PC-3 (cell line): ENCODE data around the gene ERICH3. TPM values are rescaled to one million over a fixed set of nuclear protein-coding genes. Genes with fewer than 3 reads are reported as not detected.

Experiments
- total RNA-seq: library from RNA; depleted of rRNA; stranded (reverse); fragments of >200 nt; gene quantifications from 2 replicates; pipeline ENCODE4 v1.2.3, GENCODE V29; 2014; rRNA removed

ERICH3 gene
- total RNA-seq, 1 experiment from 2014 or later = not detected

Other genes with a start within 250 kb of the ERICH3 start
- not detected in 2 replicates for gene LRRC53, start 161.2 kb downstream of the ERICH3 start, total RNA-seq
- 56.2 and 57.7 TPM in 2 replicates for gene CRYZ, start 59.3 kb upstream of the ERICH3 start, total RNA-seq
- gene TYW3, start 59.4 kb upstream of the ERICH3 start, total RNA-seq = 14.1 and 21.2 TPM in 2 replicates